Panc1 (cell line): Measurements from ENCODE around the gene RELL1.

Experiments used
- CTCF ChIP-seq: fragments of 450-650 bp; IDR thresholded peaks from 2 replicates; pipeline ENCODE4 v1.5.1; 2017; ENCODE audit warnings: mild to moderate bottlenecking
- REST ChIP-seq, 2 experiments: IDR thresholded peaks; 2 replicates each; pipeline ENCODE4 v1.6.1; 2011 to 2012; ENCODE audit warnings: low read depth in 2 of 2, control low read depth in 1 of 2, low read length in 1 of 2, mild to moderate bottlenecking in 1 of 2, moderate library complexity in 1 of 2; ENCODE audit not compliant: insufficient read depth in 1 of 2

GRCh38 chr4:37602454-37603069 is 83.6 kb downstream of the RELL1 start:
- TF ChIP-seq CTCF (no peak), REST (IDR thresholded peaks at IDR 0.05; ENCODE audit: insufficient read depth in 1 of 2, low read depth in 2 of 2, low read length in 1 of 2) (no peak)
